DMS79 (cell line): ENCODE data around the gene LHX6.

Experiments
- DNase-seq: peaks from one replicate; lab custom pipeline; 2025; lab: John Stamatoyannopoulos, UW

The LHX6 gene

DNA sequence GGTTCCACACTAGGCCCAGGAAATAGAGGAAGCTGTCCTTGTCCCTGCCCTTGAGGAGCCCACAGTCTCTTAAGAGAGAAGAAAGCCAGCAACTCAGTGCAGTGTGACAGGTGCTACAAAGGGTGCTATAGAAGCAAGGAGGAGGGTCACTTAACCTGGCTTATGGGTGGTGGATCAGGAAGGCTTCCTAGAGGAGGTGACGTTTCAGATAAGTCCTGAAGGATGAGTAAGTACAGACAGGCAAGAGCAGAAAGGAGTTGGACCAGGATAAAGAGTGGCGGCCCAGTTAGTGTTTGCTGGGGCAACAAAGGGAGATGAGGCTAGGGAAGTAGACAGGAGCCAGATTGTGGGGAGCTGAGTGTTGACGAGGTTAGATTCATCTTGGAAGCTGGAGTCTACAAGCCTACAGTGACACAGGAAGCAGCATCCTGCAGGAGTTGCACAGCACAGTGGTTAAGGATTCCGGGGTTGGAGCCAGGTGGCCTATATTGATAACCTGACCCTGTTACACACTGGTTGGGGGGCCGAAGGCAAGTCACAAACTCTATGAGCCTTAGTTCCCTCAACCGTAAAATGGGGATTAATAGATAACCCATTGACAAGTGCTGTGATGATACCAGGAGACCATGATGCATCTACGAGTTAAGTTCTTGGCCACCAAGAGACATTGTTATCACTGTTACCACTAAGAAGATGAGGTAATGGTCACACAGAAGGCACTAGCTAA lies 5.4 kb upstream of the LHX6 start:
- no peak for DNase-seq

DNA sequence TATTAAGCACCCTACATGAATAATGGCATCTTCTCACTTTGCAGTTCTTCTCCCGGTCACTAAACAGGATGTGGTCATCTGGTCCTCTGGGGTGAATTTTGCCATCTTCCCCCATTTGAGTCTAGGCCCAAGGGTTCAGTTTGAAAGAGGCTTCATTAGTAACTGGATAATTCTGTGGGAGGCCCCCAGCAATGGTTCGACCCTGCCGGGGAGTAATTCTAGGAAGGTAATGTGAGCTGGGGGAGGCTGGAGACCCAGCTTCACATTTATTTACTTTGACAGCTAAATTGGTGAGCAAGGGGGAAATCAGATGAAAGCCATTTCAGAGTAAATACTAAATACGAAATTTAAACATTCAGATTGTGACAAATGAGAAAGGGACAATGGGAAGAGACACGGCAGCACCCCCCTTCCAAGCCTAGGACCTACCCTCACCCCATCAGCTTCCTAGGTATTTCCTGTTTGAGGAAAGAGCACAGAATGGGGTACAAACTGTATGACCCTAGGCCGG lies 4.1 kb upstream of the LHX6 start:
- no peak for DNase-seq

DNA sequence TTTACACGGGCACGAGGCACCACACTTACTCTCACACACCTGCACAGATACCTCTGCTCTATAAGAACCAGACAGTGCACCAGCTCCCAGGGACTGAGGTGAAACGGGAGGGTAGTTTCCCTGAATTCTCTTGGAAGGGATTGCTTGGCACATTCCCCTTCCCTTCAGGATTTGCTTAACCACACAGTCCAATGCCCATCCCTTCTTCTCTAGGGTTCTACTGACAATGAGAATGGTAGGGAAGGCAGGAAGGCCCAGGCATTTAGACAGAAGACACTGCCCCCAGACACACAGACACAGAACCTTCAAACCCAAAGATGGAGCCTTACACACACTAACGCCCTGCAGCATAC lies 704 bp upstream of the LHX6 start:
- DNase-seq = no peak

DNA sequence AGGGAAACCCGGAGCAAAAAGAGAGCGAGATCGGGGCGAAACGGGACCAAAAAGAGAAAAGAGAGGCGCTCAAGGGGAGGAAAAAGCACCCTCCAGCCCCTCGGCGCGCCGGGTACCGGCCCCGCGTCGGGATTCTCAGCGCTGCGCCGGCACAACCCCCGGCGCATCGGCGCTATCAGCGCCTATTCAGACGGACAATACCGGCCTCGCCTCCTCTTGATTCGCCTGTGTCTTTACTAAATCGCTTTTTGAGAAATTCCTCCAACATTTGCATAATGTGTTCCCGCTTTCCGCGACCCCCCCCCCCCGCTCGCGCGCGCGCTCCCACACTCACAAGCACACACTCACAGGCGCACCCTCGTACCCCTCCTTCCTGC lies 578 bp downstream of the LHX6 start:
- DNase-seq = no peak

DNA sequence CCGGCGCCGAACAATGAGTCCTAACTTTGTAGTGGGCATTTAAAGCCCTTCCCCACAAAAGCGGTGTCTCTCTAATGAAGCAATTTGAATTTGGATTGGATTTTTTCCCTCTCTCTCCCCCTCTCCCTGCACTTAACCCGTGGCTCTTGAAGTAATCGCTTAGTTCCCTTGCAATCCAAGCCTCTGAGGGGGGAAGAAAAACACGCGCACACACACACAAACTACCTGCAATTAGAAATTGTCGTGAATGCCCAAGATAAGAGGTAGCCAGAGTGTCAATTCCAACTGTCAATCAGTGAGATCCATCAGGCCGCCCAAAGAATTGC lies 1.2 kb downstream of the LHX6 start:
- DNase-seq = peak; percentile 22

DNA sequence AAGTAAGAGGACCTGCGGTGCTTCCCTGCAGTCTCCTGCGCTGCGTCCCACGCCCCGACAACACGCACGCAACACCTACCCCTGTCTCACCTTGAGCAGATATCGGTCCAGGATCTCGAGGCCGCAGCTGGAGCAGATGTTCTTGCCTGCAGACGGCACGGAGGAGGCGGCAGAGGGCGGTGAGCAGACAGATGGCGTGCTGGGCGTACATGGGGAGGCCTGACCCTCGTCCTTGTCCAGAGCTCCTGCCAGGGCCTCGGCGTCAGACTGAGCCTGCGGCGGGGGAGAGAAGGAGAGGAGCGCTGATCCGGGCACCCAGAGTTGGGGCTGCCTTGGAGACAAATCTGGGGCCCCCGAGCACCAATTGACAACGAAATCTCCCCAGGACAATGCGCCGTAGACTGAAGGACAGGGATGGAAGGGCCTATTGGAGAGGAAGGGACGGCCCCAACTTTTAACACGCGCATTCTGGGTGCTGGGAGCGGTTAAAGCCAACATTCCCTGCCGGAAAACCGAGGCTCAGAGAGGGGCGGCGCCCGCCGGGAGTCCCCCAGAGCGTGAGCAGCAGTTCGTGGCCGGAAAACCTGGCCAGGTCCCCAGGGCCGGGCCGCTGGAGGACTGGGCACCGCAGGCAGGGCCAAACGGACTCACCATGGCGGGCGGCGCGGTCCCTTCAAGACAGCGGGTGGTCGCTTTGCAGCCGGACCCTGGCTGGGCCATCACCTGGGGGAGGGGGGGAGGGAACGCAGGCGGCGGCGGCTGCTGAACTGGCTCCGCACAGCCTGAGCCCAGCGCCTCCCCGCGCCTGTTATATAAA lies 1.8 kb downstream of the LHX6 start:
- no peak for DNase-seq

DNA sequence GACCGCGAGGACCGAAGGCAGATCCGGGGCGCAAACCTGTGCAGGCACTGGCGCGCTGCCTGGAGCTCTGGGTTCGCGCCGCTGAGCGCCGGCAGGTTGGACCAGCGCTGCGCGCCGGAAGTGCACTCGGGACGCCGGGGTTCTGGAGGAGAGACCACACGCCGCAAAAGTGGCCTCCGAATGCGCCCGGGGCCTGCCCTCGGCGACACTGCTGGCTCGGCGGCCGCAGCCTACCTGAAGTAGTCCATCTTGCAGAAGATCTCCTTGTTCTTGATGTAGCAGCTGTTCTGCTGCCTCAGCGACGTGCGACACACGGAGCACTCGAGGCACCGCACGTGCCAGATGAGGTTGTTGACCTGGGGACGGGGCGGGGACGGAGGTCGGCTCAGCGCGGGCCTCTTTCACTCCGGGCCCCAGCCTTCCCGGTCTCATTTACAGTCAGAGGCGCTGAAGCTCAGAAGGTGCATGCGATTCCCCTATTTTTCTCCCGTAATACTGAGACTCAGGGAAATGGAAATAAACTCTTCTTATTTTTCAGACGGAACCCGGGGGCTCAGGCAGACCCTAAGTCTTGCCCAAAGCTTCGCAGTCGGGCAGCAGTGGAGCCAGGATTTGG lies 2.5 kb downstream of the LHX6 start:
- DNase-seq = no peak

DNA sequence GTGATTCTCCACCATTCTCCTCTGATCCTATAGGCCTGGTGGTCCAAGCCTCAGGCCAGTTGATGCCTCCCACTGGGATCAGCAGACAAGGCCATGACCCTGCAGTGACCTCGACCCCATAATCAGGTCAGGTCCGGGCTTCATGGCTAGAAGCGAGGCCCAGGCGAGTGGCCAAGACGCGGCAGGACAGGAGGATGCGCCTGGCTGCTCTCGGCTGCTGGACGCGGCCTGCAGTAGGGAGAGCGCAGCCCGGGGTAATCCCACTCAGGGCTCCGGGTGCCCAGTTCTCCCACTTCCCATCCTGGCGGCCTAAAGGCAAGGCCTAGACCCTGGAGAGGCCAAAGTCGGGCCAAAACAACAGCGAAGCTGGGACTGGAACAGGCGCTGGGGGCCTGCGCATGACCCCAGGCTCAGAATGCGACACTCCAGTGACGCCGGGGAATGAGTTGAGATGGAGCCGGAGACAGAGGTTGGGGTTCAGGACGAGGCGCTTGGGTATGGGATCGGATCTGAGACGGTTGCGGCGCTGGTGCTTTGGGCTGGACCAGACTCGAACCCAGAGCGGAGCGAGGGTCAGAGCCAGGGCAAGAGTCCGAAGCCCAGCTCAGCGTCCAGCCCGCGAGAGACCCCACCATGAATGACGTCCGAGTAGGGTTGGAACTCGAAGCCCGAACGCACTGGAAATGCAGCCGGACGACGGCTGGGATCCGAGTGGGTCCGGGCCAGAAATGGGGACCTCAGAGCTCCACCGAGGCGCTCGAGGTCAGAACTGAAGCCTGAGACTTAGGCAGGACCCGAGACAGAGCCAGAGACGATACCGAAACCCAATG lies 3.2 kb downstream of the LHX6 start:
- no peak for DNase-seq

DNA sequence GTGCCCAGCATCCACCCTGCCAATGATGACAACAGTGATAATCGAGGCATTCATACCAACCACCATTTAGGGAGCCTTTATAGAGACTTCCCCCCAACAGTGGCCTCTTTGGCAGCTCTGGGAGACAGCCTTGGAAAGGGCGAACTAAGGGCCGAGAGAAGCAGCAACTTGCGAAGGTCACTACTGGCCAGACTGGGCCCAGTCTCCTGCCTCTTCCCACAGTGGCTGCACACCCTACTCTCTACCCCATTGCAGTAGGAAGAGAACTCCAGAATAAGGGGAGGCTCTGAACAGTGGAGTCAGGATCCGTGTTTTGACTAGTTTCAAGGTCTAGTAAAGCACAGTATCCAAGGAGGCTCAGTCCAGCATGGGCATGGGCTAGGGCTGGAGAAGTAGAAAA lies 5.3 kb downstream of the LHX6 start:
- no peak for DNase-seq

DNA sequence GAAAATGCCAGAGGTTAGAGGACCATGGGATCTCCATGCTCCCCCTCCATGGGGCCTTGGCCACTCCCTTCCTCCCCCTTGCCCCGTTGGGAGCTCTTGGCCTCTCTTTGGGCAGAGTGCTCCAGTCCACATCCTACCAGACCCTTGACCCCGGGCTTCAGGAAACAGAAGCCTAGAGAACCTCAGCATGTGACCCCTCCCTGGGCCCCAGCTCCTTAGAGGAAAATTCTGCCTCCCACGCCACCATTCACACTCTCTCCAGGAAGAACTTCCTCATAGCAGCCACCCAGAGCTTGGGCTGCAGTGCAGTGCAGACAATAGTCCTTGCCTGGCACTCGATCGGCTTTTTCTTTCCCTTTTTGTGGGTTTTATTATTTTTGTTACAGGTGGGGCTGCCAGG lies 6.0 kb downstream of the LHX6 start:
- no peak for DNase-seq

DNA sequence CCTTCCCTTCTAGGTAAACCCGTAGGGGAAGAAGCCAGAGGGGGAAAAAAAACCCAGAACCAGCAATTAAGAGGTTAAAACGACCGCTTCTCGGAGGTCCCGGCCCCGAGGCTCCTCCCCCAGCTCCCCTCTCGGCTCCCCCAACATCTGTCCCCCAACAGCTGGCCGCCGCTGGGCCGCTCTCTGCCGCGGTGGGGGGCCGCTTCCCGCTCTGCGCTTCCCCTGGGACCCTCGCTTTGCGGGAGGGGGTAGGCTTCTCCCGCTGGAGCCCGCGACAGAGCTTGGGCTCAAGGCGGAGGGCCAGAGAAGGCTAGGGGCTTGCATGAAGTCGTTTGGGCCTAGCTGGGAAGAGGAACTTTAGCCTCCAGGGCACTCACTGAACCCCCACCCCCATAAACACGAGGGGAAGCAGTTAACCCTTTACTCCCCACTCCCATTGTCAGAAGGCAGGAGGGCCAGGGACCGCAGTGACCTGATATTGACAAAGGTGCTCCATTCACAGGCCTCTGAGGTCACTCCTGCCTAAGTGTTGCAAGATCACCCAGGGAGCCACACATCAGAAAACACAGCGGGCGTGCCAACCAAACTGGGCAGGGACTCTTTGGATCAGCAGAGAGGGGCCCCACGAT lies 7.5 kb downstream of the LHX6 start:
- no peak for DNase-seq

DNA sequence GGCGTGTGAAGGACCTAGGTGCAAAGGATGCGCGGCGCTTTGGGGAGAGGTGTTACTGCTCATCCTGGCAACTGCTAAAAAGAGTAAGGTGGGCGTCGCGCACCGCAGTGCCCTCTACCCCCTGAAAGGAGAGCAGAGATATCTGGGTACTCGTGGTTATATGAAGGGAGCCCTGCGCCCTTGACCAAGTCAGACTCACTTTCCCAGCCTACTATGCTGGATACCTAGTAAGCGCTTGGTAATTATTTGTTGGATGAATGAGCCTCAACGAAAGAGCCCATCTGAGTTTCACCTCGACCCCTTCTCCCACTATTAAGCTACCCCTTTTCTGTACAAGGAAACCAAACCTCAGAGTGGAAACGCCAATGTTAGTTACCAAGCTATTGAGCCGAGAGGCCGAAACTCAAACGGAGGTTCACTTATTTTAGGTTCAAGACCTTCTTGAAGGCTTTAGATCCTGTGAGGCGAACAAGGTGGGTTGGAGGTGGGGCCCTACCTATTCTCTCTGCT lies 8.0 kb downstream of the LHX6 start:
- DNase-seq = no peak

DNA sequence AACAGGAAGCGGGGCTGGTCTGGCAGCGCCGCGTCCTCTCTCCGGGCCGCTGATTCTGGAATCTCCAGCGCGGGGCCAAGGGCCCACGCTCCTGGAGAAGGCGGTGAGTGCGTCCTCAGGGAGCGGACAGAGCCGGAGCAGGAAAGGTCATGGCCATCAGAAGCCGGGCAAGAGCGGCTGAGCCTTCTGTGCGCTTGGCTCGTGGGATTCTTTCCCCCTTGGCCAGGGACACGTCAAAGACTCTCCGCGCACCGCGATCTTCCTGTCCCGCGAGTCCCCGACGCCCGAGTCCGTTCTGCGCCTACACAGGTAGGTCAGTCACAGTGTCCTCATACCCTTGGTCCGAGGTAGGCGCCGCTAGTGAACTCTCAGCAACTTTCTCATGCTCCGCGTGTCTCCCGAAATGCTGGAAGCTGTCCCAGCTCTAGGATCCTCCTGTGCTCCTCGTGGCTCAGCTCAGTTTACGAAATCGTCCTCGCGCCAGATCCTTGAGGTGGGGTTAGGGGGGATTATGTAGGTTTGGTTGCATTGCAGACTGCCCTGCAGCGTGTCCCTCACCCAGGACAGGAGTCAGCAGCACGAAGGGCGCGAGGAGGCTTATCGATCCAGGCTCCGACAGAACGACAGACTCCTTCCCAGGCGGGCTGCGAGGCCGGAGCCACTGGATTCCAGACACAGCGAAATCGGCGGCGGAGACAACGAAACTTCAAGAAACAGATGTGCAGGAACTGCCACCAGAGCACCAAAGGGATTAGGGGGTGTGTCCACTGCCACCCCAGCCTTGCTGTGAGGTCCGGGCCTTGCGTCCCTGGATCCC lies 8.7 kb downstream of the LHX6 start:
- DNase-seq = no peak

DNA sequence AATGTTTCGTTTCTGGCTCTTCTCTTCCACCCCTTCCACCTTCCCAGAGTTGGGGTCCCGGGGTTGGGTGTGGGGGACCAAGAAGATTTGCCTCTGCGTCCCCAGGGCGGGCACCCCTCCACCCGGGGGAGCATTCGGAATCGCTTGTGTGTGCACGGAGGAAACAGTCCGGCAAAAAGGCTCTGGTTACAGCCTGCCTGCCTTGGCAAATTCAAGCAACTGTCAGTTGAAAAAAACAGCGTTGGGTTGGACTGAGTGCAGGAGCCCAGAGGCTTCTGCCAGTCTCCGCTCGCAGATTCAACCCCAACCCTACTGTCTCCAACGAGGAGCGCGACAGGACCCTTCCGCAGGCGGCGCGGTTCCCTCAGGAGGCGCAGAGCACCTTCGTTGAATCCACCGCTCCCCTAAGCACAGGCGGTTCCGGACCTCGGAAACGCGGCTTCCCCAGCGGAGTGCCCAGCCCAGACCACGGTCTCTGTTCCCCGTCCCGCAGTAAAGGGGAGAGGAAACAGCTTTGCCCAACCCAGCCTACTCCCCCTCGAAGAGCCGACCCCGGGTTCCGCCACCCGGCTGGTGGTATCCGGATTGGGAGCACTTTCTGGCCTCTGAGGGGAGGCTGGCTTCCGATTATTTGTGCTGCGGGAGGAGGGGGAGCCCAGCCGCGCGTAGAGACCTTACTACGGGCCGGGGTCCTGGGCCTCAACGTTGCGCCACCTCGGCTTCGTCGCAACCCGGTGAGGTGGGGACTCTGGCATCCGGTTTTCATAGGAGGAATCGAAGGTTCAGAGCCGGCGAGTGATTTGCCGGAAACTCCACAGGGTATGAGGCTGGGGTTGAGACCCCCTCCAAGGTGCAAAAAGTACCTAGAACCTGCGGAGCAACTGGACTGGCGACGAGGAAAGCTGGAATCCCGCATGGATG lies 9.6 kb downstream of the LHX6 start:
- no peak for DNase-seq

DNA sequence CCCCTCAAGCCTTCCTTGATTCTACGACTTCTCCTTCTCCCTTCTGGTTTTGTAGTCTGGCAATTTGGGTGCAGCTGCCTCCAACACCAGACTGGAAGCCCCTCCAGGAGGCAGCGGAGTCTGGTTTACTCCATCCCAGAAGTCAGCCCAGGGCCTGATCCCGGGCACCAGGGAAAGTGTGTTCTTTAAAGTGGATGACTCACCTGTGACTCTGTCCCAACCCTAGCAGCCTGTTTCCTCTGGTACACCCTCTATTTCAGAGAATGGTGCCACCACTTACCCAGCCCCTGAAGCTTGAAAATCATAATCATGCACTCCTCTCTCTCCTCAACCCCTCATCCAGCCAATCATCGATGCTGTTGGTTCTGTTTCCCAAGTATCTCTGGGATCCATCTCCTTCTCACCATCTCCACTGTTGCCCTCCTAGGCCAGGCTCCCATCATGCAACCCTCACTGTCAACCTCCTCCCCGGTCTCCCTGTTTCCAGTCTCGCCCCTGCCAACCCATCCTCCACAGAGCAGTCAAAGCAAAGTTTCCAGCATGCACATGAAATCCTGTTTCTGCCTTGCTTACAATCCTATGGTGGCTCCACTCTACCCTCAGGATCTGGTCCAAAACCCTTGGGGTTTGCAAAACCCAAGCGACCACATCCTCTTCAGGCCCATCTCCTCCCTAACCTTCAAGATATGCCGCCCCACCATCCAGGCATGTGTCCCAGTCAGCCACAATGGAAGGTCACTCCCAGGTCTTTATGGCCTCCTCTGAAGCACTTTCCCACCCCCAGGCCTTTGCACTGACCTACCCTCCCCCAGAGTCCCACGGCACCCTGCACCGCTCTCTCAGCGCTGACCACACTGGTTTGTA lies 10.5 kb downstream of the LHX6 start:
- DNase-seq = no peak

DNA sequence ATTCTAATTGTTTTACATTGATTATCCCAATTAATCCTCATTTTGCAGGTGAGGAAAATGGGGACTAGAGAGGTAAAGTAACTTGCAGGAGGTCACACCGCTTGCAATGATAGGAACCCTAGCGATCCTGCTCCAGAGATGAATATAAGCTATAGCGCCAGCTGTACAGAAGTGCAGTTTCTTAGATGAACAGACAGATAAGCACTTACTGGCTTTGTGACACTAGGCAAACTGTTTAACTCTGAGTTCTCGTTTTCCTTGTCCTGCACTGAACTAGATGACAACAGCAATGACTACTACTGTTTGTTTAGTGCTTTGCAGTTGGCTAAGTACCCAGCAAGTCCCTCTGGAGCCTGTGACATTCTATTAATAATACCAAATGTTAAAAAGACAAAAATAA lies 11.1 kb downstream of the LHX6 start:
- DNase-seq = no peak

DNA sequence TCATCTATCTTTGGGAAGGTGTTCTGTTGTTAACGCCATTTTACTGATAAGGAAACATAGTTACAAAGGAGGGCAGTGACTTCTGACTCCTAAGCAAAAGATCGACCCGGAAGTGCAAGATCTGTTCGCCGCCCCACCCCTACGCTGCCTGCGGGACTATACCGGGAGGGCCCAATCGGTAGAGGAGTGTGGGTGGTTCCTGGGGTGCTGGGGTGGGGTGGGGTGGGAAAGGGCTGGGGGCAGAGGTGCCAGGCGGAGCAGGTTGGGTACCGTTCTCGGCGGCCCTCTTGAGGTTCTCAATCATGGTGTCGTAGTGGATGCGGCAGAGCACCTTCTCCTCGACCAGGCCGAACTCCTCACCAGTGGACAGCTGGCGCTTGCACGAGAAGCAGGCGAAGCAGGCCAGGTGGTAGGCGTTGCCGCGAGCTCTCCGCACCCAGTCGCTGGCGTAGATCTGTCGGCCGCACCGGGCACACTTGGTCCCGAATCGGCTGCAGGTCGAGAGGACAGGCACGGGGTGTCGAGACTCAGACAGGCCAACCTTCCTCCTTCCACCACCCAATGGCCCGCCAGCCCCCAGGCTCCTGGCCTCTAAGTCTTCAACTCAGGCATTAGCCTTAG lies 11.8 kb downstream of the LHX6 start:
- DNase-seq = no peak

DNA sequence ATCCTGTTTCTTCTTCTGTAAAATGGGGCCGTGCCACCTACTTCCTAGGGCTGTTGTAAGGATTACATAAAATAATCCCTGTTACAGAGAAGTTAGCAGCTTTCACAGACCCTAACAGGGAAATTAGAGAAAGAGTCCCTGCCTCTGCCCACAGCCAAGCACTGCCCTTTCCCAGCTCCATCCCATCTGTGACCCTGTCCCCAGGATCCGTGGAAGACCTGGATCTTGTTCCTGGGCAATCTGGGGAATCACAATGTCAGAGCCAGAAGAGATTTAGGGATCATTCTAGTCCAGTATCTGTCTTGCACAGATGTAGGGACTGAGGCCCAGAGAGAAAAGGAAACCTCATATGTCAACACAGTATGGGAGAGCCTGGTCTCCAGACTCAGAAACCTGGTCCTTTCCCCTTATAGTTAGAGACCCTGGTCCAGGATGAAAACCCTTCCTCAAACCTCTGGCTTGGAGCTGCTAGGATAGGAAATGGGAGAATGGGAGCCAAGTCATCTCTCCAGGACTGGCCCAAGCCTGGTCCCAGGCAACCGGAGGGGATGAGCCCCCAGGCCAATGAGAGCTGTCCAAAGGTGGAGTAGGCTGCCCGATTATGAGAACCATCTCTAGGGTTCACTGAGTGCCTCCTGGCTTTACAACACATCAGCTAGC lies 12.5 kb downstream of the LHX6 start:
- DNase-seq = no peak
